ENCODE measurements around the gene XXYLT1.

DNA sequence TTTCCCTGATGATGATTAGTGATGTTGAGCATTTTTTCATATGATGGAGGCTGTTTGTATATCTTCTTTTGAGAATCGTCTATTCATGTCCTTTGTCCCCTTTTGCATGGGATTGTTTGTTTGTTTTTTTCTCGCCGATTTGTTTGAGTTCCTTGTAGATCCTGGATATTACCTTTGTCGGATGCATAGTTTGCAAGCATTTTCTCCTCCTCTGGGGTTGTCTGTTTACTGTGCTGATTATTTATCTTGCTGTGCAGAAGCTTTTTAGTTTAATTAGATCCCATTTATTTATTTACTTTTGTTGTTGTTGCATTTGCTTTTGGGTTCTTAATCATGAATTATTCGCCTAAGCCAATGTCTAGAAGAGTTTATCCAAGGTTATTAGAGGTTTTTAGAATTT, 232.8 kb downstream of the XXYLT1 start:
- TF ChIP-seq CTCF (IDR thresholded peaks at IDR 0.05; ENCODE audit: low read depth, low read length, poor library complexity, severe bottlenecking) (no peak), EZH2phosphoT487 (IDR thresholded peaks at IDR 0.05; ENCODE audit: borderline replicate concordance, low read length) (no peak)

Measured in DOHH2 (cell line).